ENCODE results near the gene VWA3A.
A peak's percentile ranks its signal among the peaks of the same experiment; 100 is the strongest.

Gene VWA3A

GRCh38 chr16:22198547-22199293 is 106.4 kb downstream of the VWA3A start:
- H3K4me3 Mint-ChIP-seq = no peak overlapping the region
- H3K36me3 Mint-ChIP-seq = peaks cover 5 to 18% of the 10 kb centered on the region in 2 donors
- H3K27me3 Mint-ChIP-seq = peaks cover 4 to 5% of the 10 kb centered on the region in 2 donors
- peaks cover 23 to 30% of the 10 kb centered on the region in 2 donors for H3K4me1 Mint-ChIP-seq
- peaks cover 8% of the 10 kb centered on the region in 2 donors for H3K9me3 Mint-ChIP-seq
- H3K27ac Mint-ChIP-seq = peak overlapping the region; percentile 20
- ATAC-seq (replicated peaks) (no peak), DNase-seq (no peak)

DNA sequence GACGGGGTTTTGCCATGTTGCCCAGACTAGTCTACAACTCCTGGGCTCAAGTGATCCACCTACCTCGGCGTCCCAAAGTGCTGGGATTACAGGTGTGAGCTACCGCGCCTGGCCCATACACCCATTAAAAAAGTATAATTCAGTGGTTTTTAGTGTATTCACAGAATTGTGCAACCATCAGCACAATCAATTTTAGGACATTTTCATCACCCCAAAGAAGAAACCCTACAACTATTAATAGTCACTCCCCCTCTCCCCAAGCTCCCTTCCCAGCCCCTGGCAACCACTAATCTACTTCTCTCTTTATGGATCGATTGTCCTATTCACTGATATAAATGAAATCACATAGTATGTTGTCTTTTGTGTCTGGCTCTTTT is 109.9 kb downstream of the VWA3A start:
- DNase-seq (no peak), ATAC-seq (replicated peaks) (no peak)
- H3K4me1 Mint-ChIP-seq = peaks cover 11 to 14% of the 10 kb centered on the region in 2 donors
- no peak overlapping the region for H3K4me3 Mint-ChIP-seq
- H3K9me3 Mint-ChIP-seq = peaks cover 0 to 2% of the 10 kb centered on the region in 2 donors
- peaks cover 0 to 1% of the 10 kb centered on the region in 2 donors for H3K36me3 Mint-ChIP-seq
- no peak overlapping the region for H3K27ac Mint-ChIP-seq
- H3K27me3 Mint-ChIP-seq = no peaks in the 10 kb centered on the region

DNA sequence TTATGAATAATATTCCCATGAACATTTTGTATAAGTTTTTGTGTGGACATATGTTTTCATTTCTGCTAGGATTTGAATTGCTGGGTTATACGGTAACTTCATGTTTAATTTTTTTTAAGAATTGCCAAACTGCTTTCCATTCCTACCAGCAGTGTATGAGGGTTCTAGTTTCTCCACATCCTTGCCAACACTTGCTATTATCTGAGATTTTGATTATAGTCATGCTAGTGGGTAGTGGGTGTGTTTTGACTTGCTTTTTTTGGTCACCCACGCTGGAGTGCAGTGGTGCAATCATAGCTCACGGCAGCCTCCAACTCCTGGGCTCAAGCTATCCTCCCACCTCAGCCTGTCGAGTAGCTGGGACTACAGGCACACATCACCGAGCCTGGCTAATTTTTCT is 110.8 kb downstream of the VWA3A start:
- Mint-ChIP-seq H3K9me3 (peaks cover 0 to 2% of the 10 kb centered on the region in 2 donors), H3K4me1 (peaks cover 17 to 23% of the 10 kb centered on the region in 2 donors), H3K27me3 (no peaks in the 10 kb centered on the region), H3K36me3 (peaks cover 3 to 8% of the 10 kb centered on the region in 2 donors), H3K27ac (no peak overlapping the region), H3K4me3 (no peak overlapping the region)
- DNase-seq (no peak), ATAC-seq (replicated peaks) (no peak)

DNA sequence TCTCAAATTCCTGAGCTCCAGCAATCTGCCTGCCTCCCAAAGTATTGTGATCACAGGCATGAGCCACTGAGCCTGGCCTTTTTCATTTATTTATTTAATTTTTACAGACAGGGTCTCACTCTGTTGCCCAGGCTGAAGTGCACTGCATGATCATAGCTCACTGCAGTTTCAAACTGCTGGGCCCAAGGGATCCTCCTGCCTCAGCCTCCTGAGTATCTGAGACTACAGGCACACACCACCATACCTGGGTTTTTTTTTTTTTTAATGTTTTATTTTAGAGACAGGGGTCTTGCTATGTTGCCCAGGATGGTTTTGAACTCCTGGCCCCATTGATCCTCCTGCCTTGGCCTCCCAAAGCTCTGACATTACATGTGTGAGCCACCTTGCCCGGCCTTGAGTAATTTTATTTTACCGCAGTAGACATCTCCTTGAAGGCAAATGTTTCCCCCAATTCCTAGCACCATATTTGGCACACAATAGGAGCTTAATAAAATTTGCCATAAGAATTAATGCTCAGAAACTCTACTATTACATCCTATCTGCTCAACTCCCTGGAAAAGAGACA is 111.8 kb downstream of the VWA3A start:
- no peak for DNase-seq
- no peak for ATAC-seq (replicated peaks)
- Mint-ChIP-seq H3K27ac (no peak overlapping the region), H3K27me3 (no peaks in the 10 kb centered on the region), H3K36me3 (peaks cover 5 to 10% of the 10 kb centered on the region in 2 donors), H3K4me1 (peaks cover 11 to 29% of the 10 kb centered on the region in 2 donors), H3K4me3 (no peak overlapping the region), H3K9me3 (peaks cover 0 to 2% of the 10 kb centered on the region in 2 donors)

DNA sequence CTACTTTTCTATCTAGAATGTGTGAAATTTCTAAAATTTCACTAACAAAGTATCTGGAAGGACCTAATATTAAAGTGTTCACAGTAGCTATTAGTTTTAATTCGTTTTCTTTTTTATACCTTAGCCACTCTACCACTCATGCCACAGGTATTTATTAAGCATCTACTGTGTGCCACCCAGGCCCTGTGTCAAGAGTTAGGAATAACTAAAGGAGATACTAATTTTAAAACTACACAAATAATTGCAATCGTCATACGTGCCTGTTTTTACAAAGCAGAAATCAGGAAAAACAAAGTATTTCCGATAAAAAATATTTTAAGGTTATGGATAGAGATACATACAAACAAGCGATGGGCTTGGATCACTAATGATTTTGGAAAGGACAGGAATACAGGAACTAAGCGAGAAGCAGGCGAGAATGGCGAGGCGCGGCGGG is 113.3 kb downstream of the VWA3A start:
- H3K27me3 Mint-ChIP-seq = no peaks in the 10 kb centered on the region
- H3K4me3 Mint-ChIP-seq = peak overlapping the region; percentile 98 to 99
- H3K4me1 Mint-ChIP-seq = peaks cover 14 to 42% of the 10 kb centered on the region in 2 donors
- H3K9me3 Mint-ChIP-seq = peaks cover 3 to 4% of the 10 kb centered on the region in 2 donors
- DNase-seq (no peak), ATAC-seq (replicated peaks) (no peak)
- peak overlapping the region; percentile 76 for H3K27ac Mint-ChIP-seq
- peaks cover 13 to 22% of the 10 kb centered on the region in 2 donors for H3K36me3 Mint-ChIP-seq

DNA sequence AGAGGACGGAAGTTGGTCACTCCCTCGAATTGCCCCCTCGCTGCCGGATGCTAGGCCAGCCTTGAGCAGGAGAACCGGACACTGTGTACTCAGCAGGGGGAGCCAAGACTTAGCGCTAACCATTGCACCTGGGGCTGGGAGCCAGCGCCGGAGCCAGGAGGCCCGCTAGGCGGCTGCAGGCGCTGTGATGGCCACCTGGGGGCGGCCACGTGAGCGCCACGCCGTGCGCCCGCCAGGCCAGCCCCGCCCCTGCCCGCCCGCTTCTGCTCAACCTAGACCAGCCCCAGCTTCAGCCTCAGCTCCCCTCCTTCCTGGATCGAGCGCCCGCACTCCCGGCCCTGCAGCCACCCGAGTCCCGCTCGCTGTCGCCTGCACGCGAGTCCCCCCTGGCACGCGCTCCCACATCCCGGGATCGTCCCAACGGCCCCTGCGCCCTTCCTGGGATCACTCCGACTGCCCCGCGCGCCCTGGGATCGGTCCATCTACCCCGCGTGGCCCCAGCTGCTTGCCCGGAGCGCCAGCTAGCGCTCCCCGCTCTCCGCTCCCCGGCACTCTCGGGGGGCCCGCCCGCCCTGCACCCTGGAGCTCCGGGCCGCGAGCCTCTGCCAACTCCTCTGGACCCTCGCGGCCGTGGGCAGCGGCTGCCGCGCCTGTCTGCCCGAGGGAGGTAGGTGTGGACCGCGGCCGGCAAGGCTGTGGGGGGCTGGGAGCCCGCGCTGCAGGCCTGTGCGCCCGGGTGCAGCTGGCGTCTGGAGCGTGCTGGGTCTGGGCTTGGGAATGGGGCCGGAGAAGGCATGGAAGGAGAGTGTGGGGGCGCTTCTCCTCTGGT is 113.9 kb downstream of the VWA3A start, which contains the start of gene EEF2K:
Gene EEF2K (plus strand): TSS at position 266 of the 829 bp plus-strand sequence. CDS start 19,452 bp downstream, outside the sequence.
- Mint-ChIP-seq H3K27me3 (no peaks in the 10 kb centered on the region), H3K27ac (peak within 1 kb of the TSS; percentile 97), H3K9me3 (peaks cover 4 to 6% of the 10 kb centered on the region in 2 donors), H3K4me3 (peak within 1 kb of the TSS; percentile 98 to 99), H3K4me1 (peaks cover 20 to 49% of the 10 kb centered on the region in 2 donors), H3K36me3 (peaks cover 18 to 28% of the 10 kb centered on the region in 2 donors)
- peak; percentile 76 to 81 for ATAC-seq (replicated peaks)
- DNase-seq = peak; percentile 84
